ENCODE measurements around the gene RNASE7. TPM values are rescaled to one million over a fixed set of nuclear protein-coding genes. Genes with fewer than 3 reads are reported as not detected.

Gene RNASE7
- total RNA-seq, 4 donors from 2014 or later: 10.3 to 46.9 (median 35.4) TPM

- no peaks in the 10 kb centered on the region for H3K36me3 ChIP-seq
- no peak overlapping the region for H3K4me3 ChIP-seq
- no peaks in the 10 kb centered on the region for H3K27me3 ChIP-seq
- H3K4me1 ChIP-seq: peaks cover 3% of the 10 kb centered on the region
- no peaks in the 10 kb centered on the region for H3K9me3 ChIP-seq
- H3K27ac ChIP-seq: no peak overlapping the region
- DNase-seq (ENCODE audit: low spot score in 2 of 2): no peak
- 57% methylated on average over 5 of the region's 5 CpGs for WGBS
- no peak for TF ChIP-seq POLR2A (IDR thresholded peaks at IDR 0.05)
Observed at GRCh38 chr14:21055432-21056117, 13.4 kb downstream of the RNASE7 start.

GRCh38 chr14:21056520-21057163 lies 14.5 kb downstream of the RNASE7 start:
- Histone ChIP-seq H3K4me3 (no peak overlapping the region), H3K27me3 (no peaks in the 10 kb centered on the region), H3K4me1 (peaks cover 3% of the 10 kb centered on the region), H3K36me3 (no peaks in the 10 kb centered on the region), H3K27ac (no peak overlapping the region), H3K9me3 (no peaks in the 10 kb centered on the region)
- no peak for TF ChIP-seq CTCF (IDR thresholded peaks at IDR 0.05)
- 72% methylated on average over 10 of the region's 10 CpGs for WGBS
- DNase-seq (ENCODE audit: low spot score in 2 of 2): no peak

DNA sequence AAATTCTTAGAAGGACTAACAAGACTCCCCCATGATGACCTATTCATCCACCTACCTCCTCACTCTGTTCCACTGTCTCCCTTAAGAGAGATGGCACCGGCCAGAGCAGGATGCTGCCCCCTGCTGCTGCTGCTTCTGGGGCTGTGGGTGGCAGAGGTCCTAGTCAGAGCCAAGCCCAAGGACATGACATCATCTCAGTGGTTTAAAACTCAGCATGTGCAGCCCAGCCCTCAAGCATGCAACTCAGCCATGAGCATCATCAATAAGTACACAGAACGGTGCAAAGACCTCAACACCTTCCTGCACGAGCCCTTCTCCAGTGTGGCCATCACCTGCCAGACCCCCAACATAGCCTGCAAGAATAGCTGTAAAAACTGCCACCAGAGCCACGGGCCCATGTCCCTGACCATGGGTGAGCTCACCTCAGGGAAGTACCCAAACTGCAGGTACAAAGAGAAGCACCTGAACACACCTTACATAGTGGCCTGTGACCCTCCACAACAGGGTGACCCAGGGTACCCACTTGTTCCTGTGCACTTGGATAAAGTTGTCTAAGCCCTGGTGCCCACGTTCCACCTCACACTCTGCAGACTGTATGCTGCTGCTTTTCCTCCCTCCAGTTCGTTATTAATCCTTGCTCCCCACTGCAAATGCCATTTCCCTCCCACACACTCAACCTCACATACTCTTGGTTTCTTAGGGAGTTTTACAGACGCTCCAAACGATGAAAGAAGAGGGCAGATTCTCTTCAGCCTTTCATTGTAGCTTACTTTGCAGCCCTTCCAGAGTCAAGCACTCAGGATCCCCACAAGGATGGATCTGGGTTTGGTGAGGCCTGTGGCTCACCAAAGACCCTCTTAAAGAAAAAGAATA lies 15.9 kb downstream of the RNASE7 start, which contains the start of gene RNASE8:
Gene RNASE8, plus strand, starts transcription at position 20 of the 873 bp plus-strand sequence. Its CDS starts 71 bp downstream, at position 91.
- DNase-seq (ENCODE audit: low spot score in 2 of 2): no peak
- H3K4me3 ChIP-seq: no peak within 1 kb of the TSS
- TF ChIP-seq EP300 (IDR thresholded peaks at IDR 0.05): no peak
- no peaks in the 10 kb centered on the region for H3K9me3 ChIP-seq
- peaks cover 3% of the 10 kb centered on the region for H3K4me1 ChIP-seq
- 71% methylated on average over 8 of the region's 8 CpGs for WGBS
- no peak within 1 kb of the TSS for H3K27ac ChIP-seq
- no peaks in the 10 kb centered on the region for H3K36me3 ChIP-seq
- H3K27me3 ChIP-seq: no peaks in the 10 kb centered on the region

- no peaks in the 10 kb centered on the region for H3K9me3 ChIP-seq
- no peaks in the 10 kb centered on the region for H3K27me3 ChIP-seq
- no peaks in the 10 kb centered on the region for H3K36me3 ChIP-seq
- H3K4me3 ChIP-seq: no peak overlapping the region
- peaks cover 3% of the 10 kb centered on the region for H3K4me1 ChIP-seq
- TF ChIP-seq EP300 (IDR thresholded peaks at IDR 0.05): no peak
- no peak for TF ChIP-seq CTCF (IDR thresholded peaks at IDR 0.05)
- TF ChIP-seq POLR2A (IDR thresholded peaks at IDR 0.05): no peak
- no peak for TF ChIP-seq POLR2AphosphoS5 (IDR thresholded peaks at IDR 0.05)
- 86% methylated on average over 4 of the region's 5 CpGs for WGBS
- H3K27ac ChIP-seq: no peak overlapping the region
- DNase-seq (ENCODE audit: low spot score in 2 of 2): no peak
Observed at GRCh38 chr14:21058903-21059302, 16.7 kb downstream of the RNASE7 start.

DNA sequence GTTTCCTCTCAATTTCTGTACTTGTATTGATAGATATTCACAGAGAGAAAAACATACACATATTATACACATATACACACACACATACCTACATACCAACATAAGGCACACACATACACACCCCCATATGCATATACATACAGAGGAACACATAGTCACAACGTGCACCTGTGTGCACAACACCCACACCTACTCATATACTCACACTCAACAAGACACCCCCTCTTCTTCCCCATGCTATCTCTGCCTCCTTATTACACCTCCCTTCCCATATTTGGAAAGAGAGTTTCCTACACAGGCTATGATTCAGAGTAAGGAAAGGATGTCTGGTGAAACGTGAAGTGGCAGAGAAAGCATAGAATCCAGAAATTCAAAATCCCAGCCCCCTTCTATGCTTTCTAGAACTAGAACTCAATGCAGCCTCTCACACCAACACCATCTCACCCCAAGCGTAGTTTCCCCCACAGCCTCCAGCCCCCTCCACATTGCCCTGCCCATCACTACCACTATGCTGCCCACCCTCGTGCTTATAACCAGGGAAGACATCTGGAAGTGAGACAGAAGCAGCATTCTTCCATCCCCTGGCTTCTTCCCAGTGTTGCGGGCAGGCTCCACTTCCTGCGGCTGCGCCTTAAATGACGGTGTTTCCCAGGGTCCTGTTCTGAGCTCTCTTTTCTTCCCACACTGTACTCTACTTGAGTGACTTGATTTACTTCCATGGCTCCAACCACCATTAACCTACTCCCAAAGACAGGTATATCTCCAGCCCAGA lies 17.9 kb downstream of the RNASE7 start:
- Histone ChIP-seq H3K36me3 (no peaks in the 10 kb centered on the region), H3K27ac (no peak overlapping the region), H3K9me3 (no peaks in the 10 kb centered on the region), H3K4me3 (no peak overlapping the region), H3K27me3 (no peaks in the 10 kb centered on the region), H3K4me1 (peaks cover 3% of the 10 kb centered on the region)
- no peak for DNase-seq (ENCODE audit: low spot score in 2 of 2)
- TF ChIP-seq POLR2A (IDR thresholded peaks at IDR 0.05): no peak
- WGBS: 66% methylated on average over 8 of the region's 8 CpGs

DNA sequence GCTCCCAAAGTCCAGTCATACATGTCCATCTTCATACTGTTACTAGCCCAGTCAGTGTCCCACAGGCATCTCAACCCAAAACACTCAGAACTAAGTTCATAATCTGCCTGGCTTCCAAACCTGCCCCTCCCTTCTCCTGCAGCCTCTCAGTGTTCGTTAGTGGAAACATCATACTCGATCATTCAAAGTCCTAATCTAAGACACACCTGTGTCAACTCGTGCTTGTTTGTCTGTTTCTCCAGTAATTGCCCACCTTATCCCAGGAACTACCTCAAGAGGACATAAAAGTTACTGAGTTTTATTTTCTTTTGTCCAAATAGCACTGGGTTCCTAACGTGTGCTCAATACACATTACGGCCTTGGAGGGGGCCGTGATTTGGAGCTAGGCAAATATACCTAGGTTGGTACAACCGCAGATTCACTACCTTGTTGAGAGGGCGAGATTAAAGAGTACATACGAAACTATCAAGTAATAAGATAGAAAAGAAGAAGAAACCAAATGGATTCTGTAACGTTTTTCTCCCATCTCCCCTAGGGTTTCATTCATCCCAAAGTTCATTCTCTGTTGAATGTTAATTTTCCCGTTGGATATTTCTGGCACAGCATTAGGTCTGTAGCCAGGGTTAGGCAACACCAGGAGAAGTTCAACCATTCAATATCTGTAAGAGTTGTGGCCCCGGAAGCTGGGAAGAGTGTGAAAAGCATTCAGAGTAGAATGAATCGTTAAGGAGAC lies 18.6 kb downstream of the RNASE7 start:
- Histone ChIP-seq H3K4me1 (peaks cover 3% of the 10 kb centered on the region), H3K4me3 (no peak overlapping the region), H3K9me3 (no peaks in the 10 kb centered on the region), H3K27ac (no peak overlapping the region), H3K36me3 (no peaks in the 10 kb centered on the region), H3K27me3 (no peaks in the 10 kb centered on the region)
- no peak for DNase-seq (ENCODE audit: low spot score in 2 of 2)
- no peak for TF ChIP-seq CTCF (IDR thresholded peaks at IDR 0.05)
- WGBS: 79% methylated on average over 13 of the region's 13 CpGs

Measured in suprapubic skin (tissue), 4 donors.